ENCODE data around the gene ADAM33.
A peak's percentile ranks its signal among the peaks of the same experiment; 100 is the strongest.

ADAM33 gene

DNA sequence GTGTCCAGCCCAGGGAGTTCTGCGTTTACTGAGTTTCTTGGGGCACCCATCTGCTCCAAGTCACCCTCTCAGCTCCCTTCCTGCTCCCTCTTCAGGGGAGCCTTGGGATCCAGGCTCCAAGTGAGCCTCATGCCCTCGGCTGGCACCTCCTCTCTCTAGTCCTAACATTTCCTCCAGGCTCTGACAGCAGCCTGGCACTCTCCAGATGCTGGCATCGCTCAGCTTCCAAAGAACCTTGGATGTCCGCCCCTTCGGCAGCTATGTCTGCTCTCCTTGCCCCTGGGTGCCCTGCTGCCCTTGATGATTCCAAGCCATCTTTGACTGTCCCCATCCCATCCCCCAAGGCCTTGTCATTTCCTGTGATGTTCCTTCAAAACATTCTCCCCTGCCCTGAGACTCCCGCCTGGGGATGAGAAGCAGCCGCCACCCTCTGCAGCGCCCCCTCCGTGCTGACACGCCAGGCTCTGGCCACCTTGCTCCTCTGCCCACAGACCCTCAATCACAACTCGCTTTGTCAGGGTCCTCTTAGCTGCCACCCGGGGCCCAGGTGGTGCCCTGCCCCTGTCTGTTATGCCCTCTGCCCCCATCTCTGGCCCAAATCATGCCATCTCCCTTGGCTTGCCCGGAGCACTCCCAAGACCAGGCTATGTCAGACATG, 12.0 kb downstream of the ADAM33 start:
- Histone ChIP-seq H3K4me1 (peaks cover 84% of the 10 kb centered on the region), H3K4me3 (peak overlapping the region; percentile 37; the same call in 1 of the 2 replicates), H3K4me2 (peak overlapping the region; percentile 99), H3K27me3 (peaks cover 15% of the 10 kb centered on the region; the same call in 1 of the 2 replicates), H3K9me3 (no peaks in the 10 kb centered on the region), H4K20me1 (no peaks in the 10 kb centered on the region), H3K27ac (peak overlapping the region; percentile 89), H3K9ac (peak overlapping the region; percentile 66; the same call in 1 of the 2 replicates), H3K36me3 (no peaks in the 10 kb centered on the region)
- TF ChIP-seq Cebpa-rat (IDR thresholded peaks at IDR 0.05) = no peak

DNA sequence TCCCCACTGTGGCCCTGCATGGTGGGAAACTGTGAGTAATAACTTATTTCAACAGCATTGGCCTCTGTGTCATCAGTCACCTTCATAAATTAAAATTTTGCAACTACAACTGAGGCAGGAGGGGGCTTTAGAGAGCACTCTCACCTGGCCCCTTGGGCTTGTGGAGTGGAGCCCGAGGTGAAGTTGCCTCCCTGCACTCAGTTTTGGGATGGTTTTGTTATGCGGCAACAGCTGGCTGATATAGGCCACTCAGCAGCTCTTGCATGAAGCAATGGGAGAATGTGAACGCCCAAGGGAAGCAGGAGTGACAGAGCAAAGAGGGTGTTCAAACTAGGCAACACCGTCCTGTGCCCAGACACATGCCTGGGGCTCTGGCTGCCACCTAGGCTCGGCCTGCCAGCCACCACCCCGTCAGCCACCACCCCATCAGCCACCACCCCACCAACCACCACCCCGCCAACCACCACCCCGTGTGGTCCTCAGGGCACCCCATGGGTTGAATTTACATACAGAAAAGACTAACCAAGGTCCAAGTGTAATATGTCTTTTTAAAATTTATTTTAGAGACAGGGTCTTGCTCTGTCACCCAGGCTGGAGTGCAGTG, 14.3 kb downstream of the ADAM33 start:
- Histone ChIP-seq H3K9me3 (no peaks in the 10 kb centered on the region), H3K27me3 (peaks cover 8% of the 10 kb centered on the region), H4K20me1 (no peaks in the 10 kb centered on the region), H3K27ac (no peak overlapping the region), H3K9ac (no peak overlapping the region), H3K4me2 (peak overlapping the region; percentile 79), H3K4me3 (no peak overlapping the region), H3K4me1 (peaks cover 79% of the 10 kb centered on the region), H3K36me3 (no peaks in the 10 kb centered on the region)
- TF ChIP-seq Cebpa-rat (IDR thresholded peaks at IDR 0.05) = no peak

- Histone ChIP-seq H3K4me2 (no peak overlapping the region), H3K27me3 (peaks cover 42% of the 10 kb centered on the region)
Observed at GRCh38 chr20:3663858-3664257, 18.0 kb downstream of the ADAM33 start.

GRCh38 chr20:3663031-3663701, 18.6 kb downstream of the ADAM33 start, which contains the start of gene GFRA4:
Gene GFRA4 (minus strand): TSS chr20:3663399. CDS start chr20:3663399, 0 bp downstream.
- Histone ChIP-seq H3K4me1 (peaks cover 53% of the 10 kb centered on the region), H3K27ac (no peak within 1 kb of the TSS), H3K36me3 (no peaks in the 10 kb centered on the region), H3K27me3 (peaks cover 42% of the 10 kb centered on the region), H3K9ac (no peak within 1 kb of the TSS), H3K9me3 (no peaks in the 10 kb centered on the region), H3K4me2 (no peak within 1 kb of the TSS), H4K20me1 (no peaks in the 10 kb centered on the region; the same call in 1 of the 2 replicates), H3K4me3 (no peak within 1 kb of the TSS)
- TF ChIP-seq Cebpa-rat (IDR thresholded peaks at IDR 0.05) = no peak

More at GRCh38 chr20:3663858-3664257, 18.0 kb downstream of the ADAM33 start:
- no peaks in the 10 kb centered on the region for H3K36me3 ChIP-seq
- no peak overlapping the region for H3K9ac ChIP-seq
- no peak for TF ChIP-seq Cebpa-rat (IDR thresholded peaks at IDR 0.05)
- H3K4me3 ChIP-seq = no peak overlapping the region
- peaks cover 53% of the 10 kb centered on the region for H3K4me1 ChIP-seq
- no peaks in the 10 kb centered on the region for H3K9me3 ChIP-seq
- no peak overlapping the region for H3K27ac ChIP-seq
- no peaks in the 10 kb centered on the region; the same call in 1 of the 2 replicates for H4K20me1 ChIP-seq

DNA sequence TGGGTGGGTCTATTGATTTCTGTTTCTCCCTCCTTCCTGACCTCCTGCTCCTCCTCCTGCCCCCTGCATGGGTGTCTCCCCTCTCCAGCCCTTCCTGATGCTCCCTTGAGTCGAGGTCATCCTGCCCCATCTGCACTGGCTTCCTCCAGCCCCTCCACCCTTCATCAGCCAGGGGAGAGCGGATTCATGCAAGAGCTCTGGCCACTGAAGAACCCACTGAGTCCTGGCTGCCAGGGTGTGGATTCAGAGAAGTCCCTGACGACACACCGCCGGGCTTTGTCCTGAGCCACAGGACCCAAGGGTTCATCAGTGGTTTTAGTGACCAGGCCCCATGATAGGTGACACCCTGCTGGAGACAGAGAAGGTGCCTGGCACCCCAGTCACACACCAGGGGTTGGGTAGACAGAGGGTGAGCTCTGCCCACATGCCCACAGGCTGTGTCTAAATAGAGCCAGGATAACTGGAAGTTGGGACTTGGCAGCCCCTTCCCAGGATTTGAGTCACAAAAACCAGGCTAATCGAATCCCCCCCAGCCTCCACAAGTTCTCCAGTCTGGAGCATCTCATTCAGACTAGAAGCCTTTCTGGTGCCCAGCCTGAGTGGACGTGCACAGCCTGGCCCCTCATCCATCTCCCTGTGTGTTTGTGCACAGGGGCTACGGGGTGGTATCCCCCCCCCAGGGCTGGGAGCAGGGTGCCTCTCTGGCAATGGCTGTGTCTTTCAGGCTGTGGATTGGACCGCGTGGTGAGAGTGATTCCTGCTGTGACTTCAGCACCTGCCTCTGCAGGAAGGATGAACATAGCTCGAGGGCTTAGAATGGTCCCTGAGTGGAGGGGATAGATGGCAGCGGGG, 19.8 kb downstream of the ADAM33 start:
- H3K27me3 ChIP-seq = peaks cover 42% of the 10 kb centered on the region

DNA sequence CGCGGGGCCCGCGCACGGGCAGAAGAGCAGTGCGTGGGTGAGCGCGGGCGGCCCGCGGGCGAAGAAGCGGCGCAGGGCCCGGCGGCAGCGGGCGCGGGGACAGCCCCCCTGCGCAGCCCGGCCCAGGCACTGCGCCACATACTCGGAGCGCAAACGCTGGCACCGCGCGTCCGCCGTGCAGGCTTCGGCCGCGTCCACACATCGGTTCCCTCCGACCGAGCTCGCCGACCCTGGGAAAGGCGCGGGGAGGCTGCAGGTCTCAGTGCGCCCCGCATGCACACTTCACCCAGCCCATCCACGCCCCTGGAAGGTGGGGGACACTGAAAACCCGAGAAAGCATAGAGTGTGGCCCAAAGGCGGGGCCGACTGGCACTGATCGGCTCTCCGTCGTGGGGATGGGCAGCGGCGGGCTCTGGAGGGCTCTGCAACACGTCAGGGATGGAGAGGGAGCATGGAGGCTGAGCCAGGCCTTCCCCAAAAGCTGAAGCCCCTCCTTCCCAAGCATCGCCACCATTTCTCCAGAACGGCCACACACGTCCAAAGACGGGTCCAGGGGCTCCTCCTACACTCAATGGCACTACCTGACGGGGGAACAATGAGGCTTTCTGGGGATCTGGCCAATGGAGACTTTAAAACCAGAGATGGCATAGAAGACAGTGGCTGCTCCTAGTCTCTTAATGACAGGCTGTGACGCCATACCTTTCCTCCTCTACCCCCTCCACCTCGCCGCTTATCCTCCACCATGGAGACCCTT, 20.6 kb downstream of the ADAM33 start:
- no peak for TF ChIP-seq Cebpa-rat (IDR thresholded peaks at IDR 0.05)
- Histone ChIP-seq H4K20me1 (no peaks in the 10 kb centered on the region; the same call in 1 of the 2 replicates), H3K9ac (no peak overlapping the region)

More for the DNA sequence above, 19.8 kb downstream of the ADAM33 start:
- H3K9ac ChIP-seq = no peak overlapping the region
- no peaks in the 10 kb centered on the region for H3K36me3 ChIP-seq
- H3K4me1 ChIP-seq = peaks cover 45% of the 10 kb centered on the region
- no peak overlapping the region for H3K4me3 ChIP-seq
- TF ChIP-seq Cebpa-rat (IDR thresholded peaks at IDR 0.05) = no peak
- no peak overlapping the region for H3K4me2 ChIP-seq
- H3K9me3 ChIP-seq = no peaks in the 10 kb centered on the region
- no peak overlapping the region for H3K27ac ChIP-seq
- H4K20me1 ChIP-seq = no peaks in the 10 kb centered on the region; the same call in 1 of the 2 replicates

GRCh38 chr20:3660262-3661059, 21.3 kb downstream of the ADAM33 start:
- H3K4me1 ChIP-seq = peaks cover 29% of the 10 kb centered on the region
- H4K20me1 ChIP-seq = no peaks in the 10 kb centered on the region; the same call in 1 of the 2 replicates
- H3K4me2 ChIP-seq = peak overlapping the region; percentile 36
- no peak overlapping the region for H3K27ac ChIP-seq
- no peak overlapping the region for H3K4me3 ChIP-seq
- H3K36me3 ChIP-seq = no peaks in the 10 kb centered on the region
- H3K9ac ChIP-seq = no peak overlapping the region
- H3K9me3 ChIP-seq = no peaks in the 10 kb centered on the region
- peaks cover 42% of the 10 kb centered on the region for H3K27me3 ChIP-seq
- TF ChIP-seq Cebpa-rat (IDR thresholded peaks at IDR 0.05) = no peak

More for the DNA sequence above, 20.6 kb downstream of the ADAM33 start:
- Histone ChIP-seq H3K9me3 (no peaks in the 10 kb centered on the region), H3K4me1 (peaks cover 37% of the 10 kb centered on the region), H3K27ac (no peak overlapping the region), H3K4me3 (no peak overlapping the region), H3K4me2 (peak overlapping the region; percentile 36), H3K27me3 (peaks cover 42% of the 10 kb centered on the region), H3K36me3 (no peaks in the 10 kb centered on the region)

Measured in BLaER1 (cell line).